Stomach smooth muscle (tissue), 2 donors: ENCODE results near the gene IZUMO1.
A peak's percentile ranks its signal among the peaks of the same experiment; 100 is the strongest.

Source experiments
- H3K27ac ChIP-seq: one replicate; pipeline ENCODE4 v1.7.0; 2013; ENCODE audit warnings: mild to moderate bottlenecking, low read length, inconsistent platforms
- H3K27me3 ChIP-seq, 2 donors: one replicate each; pipeline ENCODE4 v1.7.0; 2013; ENCODE audit warnings: low read length in 2 of 2; ENCODE audit not compliant: insufficient read depth in 2 of 2, control insufficient read depth in 1 of 2
- H3K36me3 ChIP-seq, 2 donors: one replicate each; pipeline ENCODE4 v1.7.0; 2013; ENCODE audit warnings: low read length in 2 of 2; ENCODE audit not compliant: control insufficient read depth in 2 of 2, insufficient read depth in 2 of 2
- H3K4me1 ChIP-seq: one replicate; pipeline ENCODE4 v1.7.0; 2013; ENCODE audit warnings: low read length; ENCODE audit not compliant: control insufficient read depth, insufficient read depth
- H3K4me3 ChIP-seq, 2 donors: one replicate each; pipeline ENCODE4 v1.7.0; 2013; ENCODE audit warnings: low read length in 2 of 2
- H3K9ac ChIP-seq, 2 donors: one replicate each; pipeline ENCODE4 v1.7.0; 2013; ENCODE audit warnings: low read length in 2 of 2, mild to moderate bottlenecking in 1 of 2
- H3K9me3 ChIP-seq, 2 donors: one replicate each; pipeline ENCODE4 v1.7.0; 2013; ENCODE audit warnings: low read length in 2 of 2; ENCODE audit not compliant: control insufficient read depth in 2 of 2
- donor health status: healthy.
- donor health status: Pancreatic carcinoma.

Gene IZUMO1

DNA sequence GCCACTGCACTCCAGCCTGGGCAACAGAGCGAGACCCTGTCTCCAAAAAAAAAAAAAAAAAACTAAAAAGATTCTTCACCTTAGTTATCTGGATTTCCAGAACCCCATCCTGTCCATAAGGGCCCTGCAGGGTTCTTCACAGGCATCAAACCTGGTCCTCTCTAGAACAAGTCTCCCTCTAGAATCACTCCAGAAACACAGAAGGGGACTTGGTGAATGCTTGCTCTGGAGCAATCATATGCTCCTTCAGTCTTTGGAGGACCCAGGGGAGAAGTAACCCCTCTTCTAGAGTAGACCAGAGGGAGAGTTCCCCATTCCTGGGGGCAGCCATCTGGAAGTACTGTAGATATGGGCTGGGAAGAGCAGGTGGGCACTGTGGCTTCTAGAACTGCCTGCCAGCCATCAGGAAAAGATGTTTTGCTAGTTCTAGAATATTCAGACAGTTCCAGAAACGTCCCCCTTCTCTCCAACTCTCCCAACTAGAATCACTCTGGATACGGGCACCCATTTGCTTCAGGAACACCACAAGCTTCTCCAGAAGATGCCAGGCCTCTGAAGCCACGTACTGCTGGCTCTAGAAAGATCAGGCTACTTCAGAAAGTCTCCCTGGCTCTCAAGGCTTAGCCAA is 3.0 kb upstream of the IZUMO1 start:
- H3K9ac ChIP-seq = no peak overlapping the region
- H3K27me3 ChIP-seq = peaks cover 45 to 53% of the 10 kb centered on the region in 2 donors
- no peak overlapping the region for H3K4me3 ChIP-seq
- H3K27ac ChIP-seq = no peak overlapping the region
- no peaks in the 10 kb centered on the region for H3K9me3 ChIP-seq
- H3K4me1 ChIP-seq = peaks cover 7% of the 10 kb centered on the region
- no peaks in the 10 kb centered on the region for H3K36me3 ChIP-seq

DNA sequence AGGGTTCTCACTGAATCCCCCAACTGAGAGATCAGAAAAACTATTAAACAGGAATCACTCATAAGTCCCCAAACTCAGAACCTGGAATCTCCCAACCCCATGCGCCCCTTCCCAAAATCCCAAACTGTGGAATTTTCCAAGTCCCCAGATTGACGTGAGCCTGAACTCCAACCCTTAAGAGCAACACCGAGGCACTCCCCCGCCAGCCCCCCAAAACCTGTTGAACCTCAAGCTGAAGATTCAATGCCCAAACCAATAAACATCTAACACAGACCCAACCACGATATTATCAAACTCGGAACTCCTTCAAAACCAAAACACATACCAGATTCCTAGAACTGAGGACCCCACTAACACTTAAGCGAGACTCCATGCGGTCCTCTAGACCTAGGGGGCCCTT is 599 bp downstream of the IZUMO1 start:
- H3K4me1 ChIP-seq = no peaks in the 10 kb centered on the region
- no peak overlapping the region for H3K27ac ChIP-seq
- H3K4me3 ChIP-seq = no peak overlapping the region
- no peaks in the 10 kb centered on the region for H3K36me3 ChIP-seq
- peaks cover 33 to 34% of the 10 kb centered on the region in 2 donors for H3K27me3 ChIP-seq
- no peak overlapping the region for H3K9ac ChIP-seq
- H3K9me3 ChIP-seq = no peaks in the 10 kb centered on the region

DNA sequence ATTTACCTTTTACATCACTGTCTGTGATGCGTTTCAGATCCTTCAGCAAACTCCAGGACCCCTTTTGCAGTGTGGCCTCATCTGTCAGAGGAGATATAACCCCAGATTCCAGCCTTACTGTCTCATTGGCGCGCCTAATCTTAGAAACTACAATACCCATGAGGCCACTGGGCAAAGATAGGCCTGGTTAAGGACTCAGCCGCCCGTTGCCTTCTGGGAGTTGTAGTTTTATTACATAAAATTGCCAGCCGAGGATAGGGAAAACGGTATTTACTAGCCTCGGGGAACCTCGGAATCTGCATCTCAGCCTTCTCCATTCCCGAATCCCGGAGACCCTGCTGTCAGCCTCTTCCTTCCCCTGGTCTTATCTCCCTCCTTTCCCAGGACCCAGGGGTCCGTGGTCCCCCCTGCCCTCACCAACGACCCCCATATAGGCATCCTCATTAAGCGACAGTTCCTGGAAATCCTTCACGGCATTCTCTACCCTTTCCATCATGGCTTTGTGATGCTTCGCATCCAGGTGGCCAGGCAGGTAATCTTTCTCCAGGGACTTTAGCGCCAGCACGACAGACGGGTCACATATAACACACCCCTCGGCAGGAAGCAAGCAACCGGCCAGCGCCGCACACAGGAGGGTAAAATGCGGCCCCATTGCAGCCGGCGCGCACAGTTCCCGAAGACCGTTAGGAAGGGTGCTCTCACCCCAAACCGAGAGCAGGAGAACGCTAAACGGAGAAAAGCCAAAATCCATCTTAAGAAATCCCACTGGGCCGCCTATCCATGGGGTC is 1.3 kb downstream of the IZUMO1 start:
- Histone ChIP-seq H3K9me3 (no peaks in the 10 kb centered on the region), H3K27me3 (peaks cover 26 to 28% of the 10 kb centered on the region in 2 donors), H3K27ac (no peak overlapping the region), H3K4me1 (peaks cover 2% of the 10 kb centered on the region), H3K4me3 (no peak overlapping the region), H3K9ac (no peak overlapping the region), H3K36me3 (no peaks in the 10 kb centered on the region)

DNA sequence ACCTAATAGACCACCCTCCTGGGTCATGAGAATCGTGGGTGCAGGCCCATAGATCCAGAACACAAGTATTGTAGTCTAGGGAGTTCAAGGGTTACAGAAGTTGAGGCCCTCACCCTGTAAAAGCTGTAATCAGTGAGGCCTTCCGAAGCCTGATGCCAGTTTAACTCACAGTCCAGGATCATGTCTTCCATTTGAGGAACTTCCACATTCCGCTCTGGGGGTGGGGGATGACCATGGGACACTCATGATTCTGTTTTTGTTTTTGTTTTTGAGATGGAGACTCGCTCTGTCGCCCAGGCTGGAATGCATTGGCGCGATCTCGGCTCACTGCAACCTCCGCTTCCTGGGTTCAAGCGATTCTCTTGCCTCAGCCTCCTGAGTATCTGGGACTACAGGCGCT is 4.6 kb downstream of the IZUMO1 start:
- Histone ChIP-seq H3K4me3 (no peak overlapping the region), H3K9ac (no peak overlapping the region), H3K9me3 (no peaks in the 10 kb centered on the region), H3K27ac (no peak overlapping the region), H3K4me1 (peaks cover 16% of the 10 kb centered on the region), H3K36me3 (no peaks in the 10 kb centered on the region), H3K27me3 (peaks cover 15 to 26% of the 10 kb centered on the region in 2 donors)

DNA sequence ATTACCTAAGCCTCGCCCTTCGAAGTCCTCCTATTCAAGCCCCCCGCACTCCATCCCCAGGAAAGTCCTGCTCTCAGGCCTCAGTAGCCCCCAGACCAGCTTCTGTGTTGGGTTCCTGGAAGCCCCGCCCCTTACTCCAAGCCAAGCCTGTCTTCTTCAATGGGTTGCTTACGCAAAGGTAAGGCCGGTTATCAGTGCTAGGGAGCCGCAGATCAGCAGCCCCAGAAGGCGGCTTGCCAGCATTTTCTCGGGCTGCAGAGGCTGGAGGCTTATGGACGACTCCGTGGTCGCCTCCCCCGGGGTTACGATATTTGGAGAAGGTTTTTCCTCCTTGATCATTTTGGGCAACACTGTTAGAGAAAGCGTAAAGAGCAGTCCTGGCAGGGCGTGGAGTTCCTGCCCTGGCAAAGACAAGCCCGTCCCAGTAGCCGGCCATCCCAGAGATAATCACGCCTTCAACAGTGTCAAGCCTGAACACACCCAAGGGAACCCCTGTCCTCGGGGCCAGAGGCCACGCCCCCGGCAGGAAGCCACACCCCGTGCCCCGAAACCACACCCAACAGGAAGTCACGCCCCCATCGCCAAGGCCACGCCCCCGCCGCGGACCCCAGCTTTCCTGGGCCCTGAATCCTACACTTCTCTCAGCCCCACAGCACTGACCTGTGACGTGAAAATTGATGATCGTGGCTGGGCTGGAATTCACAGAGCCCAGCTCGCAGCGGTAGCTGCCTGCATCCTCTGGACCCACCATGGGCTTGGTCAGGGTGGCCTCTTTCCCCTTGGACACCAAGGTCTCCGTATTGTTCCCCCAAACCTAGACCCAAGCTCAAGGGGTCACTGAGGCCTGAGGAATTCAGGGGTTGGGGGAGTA is 5.3 kb downstream of the IZUMO1 start:
- Histone ChIP-seq H3K4me3 (no peak overlapping the region), H3K9ac (no peak overlapping the region), H3K27ac (no peak overlapping the region), H3K27me3 (peaks cover 9 to 19% of the 10 kb centered on the region in 2 donors), H3K36me3 (no peaks in the 10 kb centered on the region), H3K4me1 (peaks cover 16% of the 10 kb centered on the region), H3K9me3 (no peaks in the 10 kb centered on the region)

DNA sequence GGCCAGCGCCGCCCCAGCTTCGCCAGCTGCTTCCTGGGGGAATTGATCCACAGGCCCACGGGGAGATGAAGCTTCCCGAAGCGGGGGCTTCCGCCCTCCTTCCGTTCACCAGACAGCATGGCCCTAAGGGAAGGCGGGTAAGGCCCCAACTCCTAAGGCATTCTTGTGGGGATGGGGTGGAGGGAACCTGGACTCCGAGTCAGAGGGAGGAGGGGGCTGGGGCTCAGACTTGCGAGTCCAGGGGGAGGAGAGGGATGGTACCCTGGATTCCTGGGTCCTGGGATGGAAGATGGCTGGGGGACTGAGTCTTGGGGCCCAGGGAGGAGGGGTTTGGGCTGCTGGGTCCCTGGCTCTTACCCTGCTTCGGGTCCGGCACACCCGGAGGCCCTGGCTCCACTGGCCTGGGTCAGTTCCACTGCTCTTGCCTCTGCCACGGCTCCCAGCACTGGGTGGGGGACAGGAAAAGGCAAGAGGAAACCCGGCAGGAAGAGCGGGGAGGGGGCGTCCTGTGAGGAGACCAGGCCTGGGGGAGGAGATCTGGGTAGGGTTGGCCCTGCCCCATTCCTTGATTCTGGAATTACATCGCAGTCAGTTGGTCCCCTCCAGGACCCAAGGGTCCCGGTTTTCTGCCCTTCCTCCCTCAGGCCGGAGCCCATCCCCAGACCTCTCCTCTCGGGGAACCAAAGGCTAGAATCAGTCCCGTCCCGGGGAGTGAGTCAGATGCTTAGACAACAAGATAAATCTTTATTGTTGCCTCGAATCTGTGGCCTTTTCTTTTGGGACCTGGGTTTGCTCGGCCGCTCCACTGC is 6.3 kb downstream of the IZUMO1 start, which contains the start of gene RASIP1:
Gene RASIP1 (minus strand): TSS at position 447 of the 809 bp plus-strand sequence. CDS start 328 bp downstream, at position 119.
- peak within 1 kb of the TSS; percentile 24 for H3K27ac ChIP-seq
- peaks cover under 1 to 12% of the 10 kb centered on the region in 2 donors for H3K27me3 ChIP-seq
- H3K4me3 ChIP-seq = peak within 1 kb of the TSS; percentile 55 to 70
- peaks cover 16% of the 10 kb centered on the region for H3K4me1 ChIP-seq
- no peaks in the 10 kb centered on the region for H3K9me3 ChIP-seq
- H3K9ac ChIP-seq = peak within 1 kb of the TSS in 1 of 2 donors; percentile 13
- H3K36me3 ChIP-seq = no peaks in the 10 kb centered on the region

DNA sequence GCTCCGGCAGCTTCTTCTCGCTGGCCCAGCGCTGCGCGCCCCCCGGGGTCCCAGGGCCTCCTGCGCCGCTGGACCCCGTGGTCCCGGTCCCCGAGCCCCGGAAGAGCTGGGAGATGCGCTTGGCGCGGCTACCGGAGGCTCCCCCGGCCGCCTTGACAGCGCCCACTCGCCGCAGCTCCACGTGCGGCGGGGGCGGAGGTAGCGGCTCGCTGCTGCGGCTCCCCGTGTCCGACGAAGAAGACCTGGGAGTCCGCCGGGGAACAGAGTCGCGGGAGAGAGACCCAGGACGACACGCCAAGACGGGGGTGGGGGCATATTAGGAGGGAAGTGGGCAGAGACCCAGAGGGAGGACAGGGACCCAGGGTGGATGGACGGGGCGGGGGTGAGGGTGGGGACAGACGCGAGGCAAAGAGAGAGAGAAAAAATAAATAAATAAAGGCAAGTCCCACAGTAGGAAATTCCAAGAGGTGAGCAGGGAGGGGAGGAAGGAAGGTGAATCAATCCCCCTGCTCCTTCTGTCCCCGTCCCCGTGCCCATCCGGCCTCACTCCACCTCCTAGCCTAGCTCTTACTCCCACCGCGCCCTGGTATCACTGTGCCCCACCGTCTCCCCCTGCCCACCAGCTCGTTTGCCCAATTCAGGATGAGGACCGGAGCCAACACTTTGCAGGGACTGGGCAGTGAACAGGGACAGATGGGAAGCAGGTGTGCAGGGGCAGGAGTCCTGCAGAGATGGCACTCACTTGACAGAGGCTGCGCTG is 7.1 kb downstream of the IZUMO1 start:
- H3K36me3 ChIP-seq = no peaks in the 10 kb centered on the region
- H3K4me1 ChIP-seq = peaks cover 16% of the 10 kb centered on the region
- peaks cover 0 to 18% of the 10 kb centered on the region in 2 donors for H3K27me3 ChIP-seq
- no peaks in the 10 kb centered on the region for H3K9me3 ChIP-seq
- H3K27ac ChIP-seq = peak overlapping the region; percentile 24
- peak overlapping the region; percentile 55 to 70 for H3K4me3 ChIP-seq
- peak overlapping the region; percentile 13 to 45 for H3K9ac ChIP-seq

DNA sequence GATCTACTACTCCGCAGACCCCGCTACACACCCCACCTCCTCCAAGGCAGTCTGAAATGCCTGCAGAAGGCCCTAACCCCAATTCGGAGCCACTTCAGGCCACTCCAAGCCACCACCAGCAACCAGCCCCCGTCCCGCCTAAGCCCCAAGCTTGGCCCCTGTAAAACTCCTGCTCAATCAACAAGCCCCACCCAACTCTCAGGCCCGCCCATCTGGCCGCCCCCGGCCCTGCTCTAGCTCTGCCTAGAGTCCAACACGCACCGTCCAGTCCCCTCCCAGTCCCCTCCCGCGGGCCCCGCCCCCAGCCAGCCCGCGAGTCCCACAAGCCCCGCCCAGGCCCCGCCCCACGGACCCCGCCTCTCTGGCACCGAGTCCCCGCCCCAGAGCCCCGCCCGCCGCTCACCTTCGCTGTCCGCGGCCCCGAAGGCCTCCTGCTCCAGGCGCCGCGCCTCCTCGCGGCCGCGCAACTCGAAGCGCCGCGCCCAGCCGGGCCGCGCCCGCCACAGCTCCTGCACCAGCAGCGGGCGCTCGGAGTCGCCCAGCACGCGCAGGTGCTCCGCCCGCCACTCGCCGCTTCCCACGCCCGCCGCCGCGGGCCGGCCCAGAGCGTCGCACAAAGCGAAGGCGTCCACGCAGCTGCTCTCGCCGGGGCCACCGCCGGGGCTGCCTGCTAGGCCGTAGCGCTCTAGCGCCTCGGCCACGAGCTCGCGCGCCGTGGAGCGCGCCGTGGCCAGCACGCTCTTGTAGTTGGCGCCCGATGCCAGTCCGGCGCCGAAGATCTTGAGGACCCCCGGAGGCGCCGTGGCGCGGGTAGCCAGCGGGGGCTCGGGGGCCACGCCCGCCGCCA is 7.9 kb downstream of the IZUMO1 start:
- no peak overlapping the region for H3K27ac ChIP-seq
- H3K4me3 ChIP-seq = peak overlapping the region; percentile 55 to 70
- no peaks in the 10 kb centered on the region for H3K9me3 ChIP-seq
- H3K27me3 ChIP-seq = peaks cover 0 to 18% of the 10 kb centered on the region in 2 donors
- peaks cover 16% of the 10 kb centered on the region for H3K4me1 ChIP-seq
- no peaks in the 10 kb centered on the region for H3K36me3 ChIP-seq
- peak overlapping the region; percentile 13 to 45 for H3K9ac ChIP-seq

DNA sequence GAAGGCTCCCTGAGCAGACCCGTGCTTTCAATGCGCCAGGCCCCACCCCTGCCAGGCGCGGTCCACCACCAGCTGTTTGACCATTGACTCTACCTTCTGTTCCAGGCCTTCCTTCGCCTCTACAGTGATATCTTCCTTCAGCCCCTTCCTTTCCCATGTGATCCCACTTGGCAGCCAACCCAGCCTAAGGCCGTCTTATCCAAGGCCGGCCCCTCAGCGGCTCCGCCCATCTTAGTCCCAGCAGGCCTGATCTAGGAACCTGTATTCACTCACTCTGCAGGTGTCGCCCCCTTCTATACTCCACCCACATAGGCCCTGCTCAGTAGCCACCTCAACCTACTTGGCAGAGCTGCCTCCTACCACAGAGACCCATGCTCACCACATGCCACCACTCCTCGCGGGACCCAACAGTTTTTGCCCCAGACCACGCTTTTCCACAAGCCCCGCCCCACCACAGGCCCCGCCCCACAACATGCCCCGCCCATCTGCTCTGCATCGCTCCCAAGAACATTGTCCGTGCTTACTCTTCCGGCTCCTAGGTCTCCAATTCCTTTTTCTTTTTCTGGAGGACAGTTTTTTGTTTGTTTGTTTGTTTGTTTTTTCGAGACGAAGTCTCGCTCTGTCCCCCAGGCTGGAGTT is 9.2 kb downstream of the IZUMO1 start:
- no peaks in the 10 kb centered on the region for H3K36me3 ChIP-seq
- H3K4me1 ChIP-seq = peaks cover 16% of the 10 kb centered on the region
- H3K9me3 ChIP-seq = no peaks in the 10 kb centered on the region
- H3K9ac ChIP-seq = no peak overlapping the region
- no peak overlapping the region for H3K27ac ChIP-seq
- no peak overlapping the region for H3K4me3 ChIP-seq
- H3K27me3 ChIP-seq = peaks cover 3 to 18% of the 10 kb centered on the region in 2 donors
